Stomach (tissue), 4 donors: ENCODE measurements around the gene PLPP7.

Experiments used
- POLR2AphosphoS5 ChIP-seq, 3 donors: sonication (generic); formaldehyde crosslinking; IDR thresholded peaks; one replicate each; pipeline ENCODE4 v1.6.1; 2016; ENCODE audit warnings: antibody characterized with exemption in 3 of 3
- TF ChIP-seq, protein P1 (sequence below), 7 experiments: fragments of 450-650 bp in 4 of 7; fragments of 200-600 bp in 3 of 7; sonication (generic) in 3 of 7; IDR thresholded peaks; one replicate each; pipeline ENCODE4 v1.5.1; 2016 to 2019; ENCODE audit warnings: antibody characterized with exemption in 7 of 7, control low read depth in 2 of 7, mild to moderate bottlenecking in 1 of 7

DNA sequence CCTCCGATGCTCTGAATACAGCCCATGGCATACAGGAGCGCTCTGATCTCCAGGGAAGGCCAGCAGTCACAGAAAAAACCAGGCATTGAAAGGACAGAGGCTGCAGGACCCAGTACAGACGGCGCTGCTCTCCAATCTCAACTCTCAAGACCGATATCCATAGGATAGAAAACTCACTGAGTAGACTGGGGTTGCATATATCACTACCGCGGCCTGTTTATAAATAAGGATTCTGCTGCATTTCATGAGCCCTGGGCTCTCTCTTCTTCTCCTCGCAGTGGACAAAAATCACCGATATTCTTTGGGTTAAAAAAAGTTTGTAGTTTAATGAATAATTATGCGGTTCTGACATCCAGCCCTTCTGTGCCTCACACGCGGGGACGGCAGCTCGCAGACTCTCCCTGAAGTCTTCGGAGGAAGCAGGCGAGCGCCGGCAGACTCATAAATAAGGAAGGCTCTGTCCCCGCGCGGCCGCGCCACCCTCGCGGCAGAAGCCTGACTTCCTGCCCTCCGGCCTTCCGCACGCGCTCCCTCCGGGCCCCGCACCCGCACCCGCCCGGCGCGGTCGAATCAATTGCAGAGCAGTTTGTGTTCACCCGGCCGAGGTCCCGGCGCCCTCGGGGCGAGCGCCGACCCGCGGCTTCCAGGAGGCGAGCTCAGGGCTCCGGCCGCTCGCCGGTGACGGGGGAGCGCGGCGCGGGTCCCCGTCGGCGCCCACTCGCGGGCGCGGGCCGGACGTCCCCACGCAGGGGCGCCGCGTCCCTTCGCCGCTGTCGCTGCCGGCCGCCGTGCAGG is 13.2 kb upstream of the PLPP7 start, which contains the start of gene FAM78A:
- TF ChIP-seq, protein P1, sequence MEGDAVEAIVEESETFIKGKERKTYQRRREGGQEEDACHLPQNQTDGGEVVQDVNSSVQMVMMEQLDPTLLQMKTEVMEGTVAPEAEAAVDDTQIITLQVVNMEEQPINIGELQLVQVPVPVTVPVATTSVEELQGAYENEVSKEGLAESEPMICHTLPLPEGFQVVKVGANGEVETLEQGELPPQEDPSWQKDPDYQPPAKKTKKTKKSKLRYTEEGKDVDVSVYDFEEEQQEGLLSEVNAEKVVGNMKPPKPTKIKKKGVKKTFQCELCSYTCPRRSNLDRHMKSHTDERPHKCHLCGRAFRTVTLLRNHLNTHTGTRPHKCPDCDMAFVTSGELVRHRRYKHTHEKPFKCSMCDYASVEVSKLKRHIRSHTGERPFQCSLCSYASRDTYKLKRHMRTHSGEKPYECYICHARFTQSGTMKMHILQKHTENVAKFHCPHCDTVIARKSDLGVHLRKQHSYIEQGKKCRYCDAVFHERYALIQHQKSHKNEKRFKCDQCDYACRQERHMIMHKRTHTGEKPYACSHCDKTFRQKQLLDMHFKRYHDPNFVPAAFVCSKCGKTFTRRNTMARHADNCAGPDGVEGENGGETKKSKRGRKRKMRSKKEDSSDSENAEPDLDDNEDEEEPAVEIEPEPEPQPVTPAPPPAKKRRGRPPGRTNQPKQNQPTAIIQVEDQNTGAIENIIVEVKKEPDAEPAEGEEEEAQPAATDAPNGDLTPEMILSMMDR (IDR thresholded peaks at IDR 0.05): no peak
- no peak for TF ChIP-seq POLR2AphosphoS5 (IDR thresholded peaks at IDR 0.05)
